Activated CD8-positive, alpha-beta T cell treated with anti-CD3 and anti-CD28 coated beads, Interleukin-2, amount 10 ng/mL, durations not matched to agents 7 days and 5 days (primary cell): ENCODE data around the gene TBXAS1. TPM values are rescaled to one million over a fixed set of nuclear protein-coding genes. Genes with fewer than 3 reads are reported as not detected.

Source experiments
- ATAC-seq: fragments of 150-1000 bp; cut with Tn5 transposase; one replicate; pipeline ENCODE4 v1.10.0; 2021; ENCODE audit warnings: moderate library complexity
- CTCF ChIA-PET: fragments of 350-600 bp; sonication (Branson Sonifier 250); formaldehyde crosslinking; loops from one replicate; lab custom pipeline; 2021; ENCODE audit warnings: antibody characterized with exemption; lab: Charles Lee
- POLR2A ChIA-PET: fragments of 350-600 bp; sonication (Branson Sonifier 250); formaldehyde crosslinking; loops from one replicate; lab custom pipeline; 2021; ENCODE audit warnings: antibody characterized with exemption; lab: Charles Lee
- DNase-seq: peaks from one replicate; pipeline ENCODE4 v3.0.0-alpha.2; 2020
- H3K27ac Mint-ChIP-seq: one replicate; pipeline ENCODE4 v1.8.0; 2021; ENCODE audit warnings: mild to moderate bottlenecking, mixed read lengths
- H3K27me3 Mint-ChIP-seq: one replicate; pipeline ENCODE4 v1.8.0; 2021; ENCODE audit warnings: low read depth, mixed read lengths
- H3K36me3 Mint-ChIP-seq: one replicate; pipeline ENCODE4 v1.8.0; 2021; ENCODE audit warnings: low read depth, mixed read lengths
- H3K4me1 Mint-ChIP-seq: one replicate; pipeline ENCODE4 v1.8.0; 2021; ENCODE audit warnings: low read depth, mixed read lengths
- H3K4me3 Mint-ChIP-seq: one replicate; pipeline ENCODE4 v1.8.0; 2021; ENCODE audit warnings: mild to moderate bottlenecking, mixed read lengths
- H3K9me3 Mint-ChIP-seq: one replicate; pipeline ENCODE4 v1.8.0; 2022; ENCODE audit warnings: mixed read lengths; ENCODE audit not compliant: insufficient read depth
- total RNA-seq, 2 experiments: library from RNA; stranded (reverse); gene quantifications; one replicate each; pipeline ENCODE4 v1.2.3, GENCODE V29; 2021

Gene TBXAS1
- total RNA-seq, 2 experiments from 2014 or later: 1.6 to 2.0 TPM

DNA sequence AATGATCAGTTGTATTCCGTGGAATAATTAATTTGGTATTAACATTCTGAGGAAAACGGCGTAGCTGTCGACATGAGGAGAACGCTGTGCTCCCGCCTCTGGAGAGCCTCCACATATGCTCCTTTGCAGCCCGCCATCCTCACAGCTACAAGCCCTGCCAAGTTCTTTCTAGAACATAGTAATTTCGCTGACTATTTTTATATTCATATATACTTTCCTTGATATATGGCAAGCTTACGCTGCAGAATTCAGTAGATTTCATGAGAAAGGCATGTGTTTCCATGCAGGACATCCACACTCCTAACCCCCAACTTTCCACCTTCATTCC lies 45.2 kb downstream of the TBXAS1 start:
- Mint-ChIP-seq H3K27me3 (peaks cover 2% of the 10 kb centered on the region), H3K9me3 (no peaks in the 10 kb centered on the region), H3K4me1 (no peaks in the 10 kb centered on the region), H3K27ac (no peak overlapping the region), H3K4me3 (no peak overlapping the region), H3K36me3 (no peaks in the 10 kb centered on the region)
- ChIA-PET CTCF (no interaction called here), POLR2A (interaction anchor here (0.5 kb wide), 1 partner anchor 515 kb away, joined by 3 read pairs; no protein-coding TSS in a partner anchor)
- ATAC-seq (no peak), DNase-seq (no peak)

DNA sequence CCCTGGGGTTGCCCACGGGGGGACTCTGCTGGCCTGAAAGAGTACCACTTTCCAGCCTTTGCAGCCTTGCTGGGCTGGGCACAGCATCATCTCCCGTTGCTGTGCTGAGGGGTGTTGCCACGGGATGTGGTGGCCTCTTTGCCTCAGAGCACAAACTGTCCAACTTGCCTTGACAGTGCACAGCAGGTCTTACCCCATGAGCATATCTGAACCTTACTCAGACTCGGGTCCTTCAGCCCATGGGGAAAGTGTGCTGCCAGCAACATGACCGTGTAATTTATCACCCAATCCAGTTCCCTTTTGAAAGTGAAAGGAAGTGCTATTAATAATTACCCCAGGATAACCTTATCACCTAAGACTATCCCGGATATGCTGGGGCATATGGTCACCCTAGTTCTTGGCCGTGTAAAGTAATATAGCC lies 46.8 kb downstream of the TBXAS1 start:
- H3K9me3 Mint-ChIP-seq: no peaks in the 10 kb centered on the region
- H3K27ac Mint-ChIP-seq: no peak overlapping the region
- H3K4me1 Mint-ChIP-seq: no peaks in the 10 kb centered on the region
- no peak overlapping the region for H3K4me3 Mint-ChIP-seq
- POLR2A ChIA-PET: no interaction called here
- ATAC-seq (no peak), DNase-seq (no peak)
- peaks cover 4% of the 10 kb centered on the region for H3K27me3 Mint-ChIP-seq
- CTCF ChIA-PET: no interaction called here
- no peaks in the 10 kb centered on the region for H3K36me3 Mint-ChIP-seq

DNA sequence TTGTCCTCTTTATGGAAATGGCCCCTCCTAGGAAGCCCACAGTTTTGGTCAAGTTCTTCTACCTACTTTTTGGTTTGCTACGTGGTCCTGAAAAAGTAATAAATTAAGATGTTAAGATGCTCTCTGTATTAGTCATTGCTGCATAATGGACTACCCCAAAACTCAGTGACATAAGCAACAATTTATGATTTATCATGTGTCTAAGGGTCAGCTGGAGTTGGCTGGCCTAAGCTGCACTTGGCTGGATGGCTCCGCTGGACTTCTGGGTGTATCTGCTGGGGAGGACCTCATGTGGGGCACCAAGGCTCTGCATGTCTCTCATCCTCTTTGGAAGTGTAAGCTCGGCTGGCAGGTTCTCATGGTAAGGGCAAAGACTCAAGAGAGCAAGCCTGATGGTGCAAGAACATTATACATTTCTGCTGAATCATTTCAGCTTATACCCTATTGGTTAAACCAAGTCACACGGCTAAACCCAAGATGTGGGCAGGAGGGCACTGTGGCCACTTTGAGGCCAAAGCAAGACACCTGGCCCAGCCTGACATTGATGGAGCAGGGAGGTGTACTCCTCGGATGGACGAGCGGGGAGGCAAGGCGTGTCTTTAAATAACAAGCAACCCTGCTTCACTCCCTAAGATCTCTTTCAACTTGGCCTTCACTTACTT lies 47.7 kb downstream of the TBXAS1 start:
- Mint-ChIP-seq H3K9me3 (no peaks in the 10 kb centered on the region), H3K36me3 (no peaks in the 10 kb centered on the region), H3K27ac (no peak overlapping the region), H3K4me3 (no peak overlapping the region), H3K4me1 (no peaks in the 10 kb centered on the region), H3K27me3 (peaks cover 4% of the 10 kb centered on the region)
- ATAC-seq: no peak
- no peak for DNase-seq
- POLR2A ChIA-PET: no interaction called here
- CTCF ChIA-PET: no interaction called here

- ATAC-seq: no peak
- no peak overlapping the region for H3K27ac Mint-ChIP-seq
- no peaks in the 10 kb centered on the region for H3K9me3 Mint-ChIP-seq
- peaks cover 2% of the 10 kb centered on the region for H3K4me1 Mint-ChIP-seq
- ChIA-PET CTCF (no interaction called here), POLR2A (no interaction called here)
- H3K4me3 Mint-ChIP-seq: no peak overlapping the region
- no peaks in the 10 kb centered on the region for H3K36me3 Mint-ChIP-seq
- peaks cover 10% of the 10 kb centered on the region for H3K27me3 Mint-ChIP-seq
- DNase-seq: no peak
Measured at GRCh38 chr7:139883814-139884213, 54.8 kb downstream of the TBXAS1 start.

- ATAC-seq (no peak), DNase-seq (no peak)
- H3K4me3 Mint-ChIP-seq: no peak overlapping the region
- peaks cover 10% of the 10 kb centered on the region for H3K27me3 Mint-ChIP-seq
- CTCF ChIA-PET: no interaction called here
- no peak overlapping the region for H3K27ac Mint-ChIP-seq
- H3K9me3 Mint-ChIP-seq: no peaks in the 10 kb centered on the region
- H3K4me1 Mint-ChIP-seq: peaks cover 2% of the 10 kb centered on the region
- POLR2A ChIA-PET: no interaction called here
- no peaks in the 10 kb centered on the region for H3K36me3 Mint-ChIP-seq
Measured at GRCh38 chr7:139884441-139884840, 55.4 kb downstream of the TBXAS1 start.

GRCh38 chr7:139885511-139885910 lies 56.4 kb downstream of the TBXAS1 start:
- no peak overlapping the region for H3K27ac Mint-ChIP-seq
- peaks cover 8% of the 10 kb centered on the region for H3K27me3 Mint-ChIP-seq
- ChIA-PET POLR2A (no interaction called here), CTCF (no interaction called here)
- no peaks in the 10 kb centered on the region for H3K36me3 Mint-ChIP-seq
- ATAC-seq: no peak
- H3K4me1 Mint-ChIP-seq: peaks cover 2% of the 10 kb centered on the region
- H3K4me3 Mint-ChIP-seq: no peak overlapping the region
- no peak for DNase-seq
- H3K9me3 Mint-ChIP-seq: no peaks in the 10 kb centered on the region

- no peak for ATAC-seq
- H3K27ac Mint-ChIP-seq: no peak overlapping the region
- H3K4me1 Mint-ChIP-seq: peaks cover 2% of the 10 kb centered on the region
Measured at GRCh38 chr7:139886206-139886605, 57.1 kb downstream of the TBXAS1 start.

GRCh38 chr7:139886899-139887298 lies 57.8 kb downstream of the TBXAS1 start:
- POLR2A ChIA-PET: no interaction called here
- Mint-ChIP-seq H3K9me3 (no peaks in the 10 kb centered on the region), H3K27ac (no peak overlapping the region), H3K36me3 (no peaks in the 10 kb centered on the region), H3K27me3 (peaks cover 7% of the 10 kb centered on the region), H3K4me3 (no peak overlapping the region), H3K4me1 (peaks cover 2% of the 10 kb centered on the region)
- no peak for DNase-seq
- ATAC-seq: no peak
- CTCF ChIA-PET: no interaction called here

More at GRCh38 chr7:139886206-139886605, 57.1 kb downstream of the TBXAS1 start:
- DNase-seq: no peak
- POLR2A ChIA-PET: no interaction called here
- CTCF ChIA-PET: no interaction called here
- Mint-ChIP-seq H3K9me3 (no peaks in the 10 kb centered on the region), H3K4me3 (no peak overlapping the region), H3K27me3 (peaks cover 8% of the 10 kb centered on the region), H3K36me3 (no peaks in the 10 kb centered on the region)

GRCh38 chr7:139887992-139888481 lies 59.0 kb downstream of the TBXAS1 start:
- Mint-ChIP-seq H3K9me3 (no peaks in the 10 kb centered on the region), H3K4me1 (peaks cover 2% of the 10 kb centered on the region), H3K27ac (no peak overlapping the region), H3K36me3 (no peaks in the 10 kb centered on the region), H3K4me3 (no peak overlapping the region), H3K27me3 (peaks cover 4% of the 10 kb centered on the region)
- CTCF ChIA-PET: no interaction called here
- DNase-seq (no peak), ATAC-seq (no peak)
- POLR2A ChIA-PET: interaction anchor here (0.6 kb wide), 1 partner anchor 492 kb away, joined by 3 read pairs; no protein-coding TSS in a partner anchor

DNA sequence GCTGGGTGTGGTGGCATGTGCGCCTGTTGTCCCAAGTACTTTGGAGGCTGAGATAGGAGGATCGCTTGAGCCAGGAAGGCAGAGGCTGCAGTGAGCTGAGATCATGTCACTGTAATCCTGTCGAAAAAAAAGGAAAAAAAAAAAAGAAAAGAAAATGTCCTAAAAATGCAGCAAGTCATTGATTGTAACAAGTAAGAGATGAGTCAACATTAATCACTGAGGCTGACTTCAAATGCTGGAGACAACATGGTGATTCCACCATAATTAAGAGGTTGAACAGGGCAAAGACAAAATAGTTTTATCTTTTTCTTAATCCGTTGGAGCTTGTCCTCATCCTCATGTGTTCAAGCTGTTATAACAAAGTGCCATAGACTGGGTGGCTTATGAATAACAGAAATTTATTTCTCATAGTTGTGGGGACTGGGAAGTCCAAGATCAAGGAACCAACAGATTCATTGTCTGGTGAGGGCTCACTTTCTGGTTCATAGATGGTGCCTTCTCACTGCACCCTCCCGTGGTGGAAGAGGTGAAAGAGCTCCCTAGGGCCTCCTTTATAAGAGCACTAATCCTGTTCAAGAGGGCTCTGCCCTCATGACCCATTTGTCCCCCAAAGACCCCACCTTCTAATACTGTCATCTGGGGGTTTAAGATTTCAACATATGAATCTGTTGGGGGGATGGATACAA lies 60.3 kb downstream of the TBXAS1 start:
- ATAC-seq: no peak
- POLR2A ChIA-PET: no interaction called here
- CTCF ChIA-PET: no interaction called here

DNA sequence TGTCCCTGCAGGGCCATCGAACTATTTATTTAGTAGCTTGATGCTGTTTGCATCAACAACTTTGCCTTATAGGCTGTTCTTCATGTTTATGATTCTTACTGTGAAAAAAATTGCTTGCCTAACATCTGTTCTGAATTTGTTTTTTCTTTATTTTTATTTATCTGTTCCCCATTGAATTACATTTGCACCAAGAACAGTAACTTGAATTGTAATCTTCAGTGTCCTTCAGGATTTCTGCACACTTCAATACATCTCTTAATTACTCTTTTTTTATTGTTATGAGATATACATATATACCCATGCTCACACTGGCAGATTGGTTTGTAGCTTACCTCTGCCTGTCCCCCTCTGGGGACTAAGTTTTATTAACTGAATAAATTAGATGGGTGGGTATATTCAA lies 64.4 kb downstream of the TBXAS1 start:
- H3K4me1 Mint-ChIP-seq: no peaks in the 10 kb centered on the region
- H3K27ac Mint-ChIP-seq: no peak overlapping the region
- ATAC-seq (no peak), DNase-seq (no peak)
- no peaks in the 10 kb centered on the region for H3K36me3 Mint-ChIP-seq
- no peaks in the 10 kb centered on the region for H3K9me3 Mint-ChIP-seq
- no peak overlapping the region for H3K4me3 Mint-ChIP-seq
- H3K27me3 Mint-ChIP-seq: no peaks in the 10 kb centered on the region
- POLR2A ChIA-PET: no interaction called here
- CTCF ChIA-PET: no interaction called here

More for the DNA sequence above, 60.3 kb downstream of the TBXAS1 start:
- Mint-ChIP-seq H3K27me3 (peaks cover 4% of the 10 kb centered on the region), H3K36me3 (no peaks in the 10 kb centered on the region), H3K9me3 (no peaks in the 10 kb centered on the region), H3K4me3 (no peak overlapping the region), H3K27ac (no peak overlapping the region), H3K4me1 (peaks cover 2% of the 10 kb centered on the region)
- peak; percentile 13 for DNase-seq

DNA sequence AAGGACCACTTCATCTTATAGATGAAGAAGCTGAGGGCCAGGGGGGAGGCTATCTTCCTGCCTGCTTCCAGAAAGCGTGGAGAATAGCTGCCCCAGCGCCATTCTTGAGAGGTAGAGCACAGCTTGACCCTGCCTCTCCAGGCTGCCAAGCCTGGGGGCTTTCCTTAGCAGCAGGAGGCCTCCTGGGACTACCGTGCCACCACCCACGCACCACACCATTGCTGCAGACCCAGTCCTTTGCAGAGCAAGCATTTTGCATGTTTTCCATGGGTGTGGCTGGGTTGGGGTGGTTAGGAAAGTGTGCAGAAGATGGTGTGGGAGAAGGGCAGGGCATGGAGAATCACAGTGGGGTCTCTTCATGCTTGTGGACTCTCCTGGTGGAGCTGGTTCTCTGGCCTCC lies 64.9 kb downstream of the TBXAS1 start:
- Mint-ChIP-seq H3K27me3 (no peaks in the 10 kb centered on the region), H3K9me3 (no peaks in the 10 kb centered on the region), H3K36me3 (no peaks in the 10 kb centered on the region), H3K4me1 (no peaks in the 10 kb centered on the region), H3K4me3 (no peak overlapping the region), H3K27ac (no peak overlapping the region)
- ChIA-PET CTCF (no interaction called here), POLR2A (no interaction called here)
- ATAC-seq (no peak), DNase-seq (peak; percentile 7)
